ENCODE results near the gene MB21D2. TPM values are rescaled to one million over a fixed set of nuclear protein-coding genes. Genes with fewer than 3 reads are reported as not detected.

MB21D2 gene
- total RNA-seq, 2 donors from 2014 or later = 3.7 to 5.9 TPM

DNA sequence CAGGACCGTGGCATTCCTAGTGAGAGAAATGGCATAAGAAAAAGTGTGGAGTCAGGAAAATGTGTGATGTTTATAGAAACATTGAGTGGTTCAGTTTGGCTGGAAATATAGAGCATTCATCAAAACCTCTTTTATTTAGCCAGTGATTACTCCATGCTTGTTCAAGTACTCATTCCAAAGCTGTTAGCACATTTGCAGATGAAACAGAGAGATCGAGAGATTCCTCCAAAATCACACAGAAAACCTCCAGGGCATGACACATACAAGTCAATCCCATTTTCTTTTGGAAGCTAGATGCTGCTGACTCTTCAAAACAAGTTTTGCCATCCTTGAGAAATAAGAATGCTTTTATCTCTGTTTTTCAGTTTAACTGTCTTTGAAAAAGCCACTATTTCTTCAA is 11.5 kb upstream of the MB21D2 start:
- Histone ChIP-seq H3K27me3 (no peaks in the 10 kb centered on the region), H3K4me3 (no peak overlapping the region), H3K27ac (no peak overlapping the region), H3K4me1 (no peaks in the 10 kb centered on the region), H3K36me3 (no peaks in the 10 kb centered on the region), H3K9me3 (no peaks in the 10 kb centered on the region)
- no peak for DNase-seq (ENCODE audit: low spot score)
- TF ChIP-seq, protein P1, sequence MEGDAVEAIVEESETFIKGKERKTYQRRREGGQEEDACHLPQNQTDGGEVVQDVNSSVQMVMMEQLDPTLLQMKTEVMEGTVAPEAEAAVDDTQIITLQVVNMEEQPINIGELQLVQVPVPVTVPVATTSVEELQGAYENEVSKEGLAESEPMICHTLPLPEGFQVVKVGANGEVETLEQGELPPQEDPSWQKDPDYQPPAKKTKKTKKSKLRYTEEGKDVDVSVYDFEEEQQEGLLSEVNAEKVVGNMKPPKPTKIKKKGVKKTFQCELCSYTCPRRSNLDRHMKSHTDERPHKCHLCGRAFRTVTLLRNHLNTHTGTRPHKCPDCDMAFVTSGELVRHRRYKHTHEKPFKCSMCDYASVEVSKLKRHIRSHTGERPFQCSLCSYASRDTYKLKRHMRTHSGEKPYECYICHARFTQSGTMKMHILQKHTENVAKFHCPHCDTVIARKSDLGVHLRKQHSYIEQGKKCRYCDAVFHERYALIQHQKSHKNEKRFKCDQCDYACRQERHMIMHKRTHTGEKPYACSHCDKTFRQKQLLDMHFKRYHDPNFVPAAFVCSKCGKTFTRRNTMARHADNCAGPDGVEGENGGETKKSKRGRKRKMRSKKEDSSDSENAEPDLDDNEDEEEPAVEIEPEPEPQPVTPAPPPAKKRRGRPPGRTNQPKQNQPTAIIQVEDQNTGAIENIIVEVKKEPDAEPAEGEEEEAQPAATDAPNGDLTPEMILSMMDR (IDR thresholded peaks at IDR 0.05) = no peak

DNA sequence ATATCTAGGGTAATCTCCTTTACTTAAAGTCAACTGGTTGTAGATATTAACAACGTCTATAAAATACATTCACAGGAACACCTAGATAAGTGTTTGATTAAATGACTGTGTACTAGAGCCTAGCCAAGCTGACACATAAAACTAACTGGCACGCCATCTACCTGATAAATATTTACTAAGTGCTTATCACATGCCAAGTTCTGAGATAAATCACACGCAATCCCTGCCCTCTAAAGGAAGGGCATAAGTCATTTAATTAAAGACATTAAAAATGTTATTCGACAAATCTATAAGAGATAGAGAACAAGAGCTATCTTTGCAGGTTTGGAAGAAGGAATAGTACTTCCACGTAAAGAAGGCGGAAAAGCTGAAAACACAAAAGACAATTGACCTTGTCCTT is 11.1 kb upstream of the MB21D2 start:
- H3K4me1 ChIP-seq = no peaks in the 10 kb centered on the region
- no peak for DNase-seq (ENCODE audit: low spot score)
- H3K36me3 ChIP-seq = no peaks in the 10 kb centered on the region
- no peaks in the 10 kb centered on the region for H3K9me3 ChIP-seq
- no peaks in the 10 kb centered on the region for H3K27me3 ChIP-seq
- no peak overlapping the region for H3K27ac ChIP-seq
- TF ChIP-seq, protein P1 (IDR thresholded peaks at IDR 0.05) = no peak
- no peak overlapping the region for H3K4me3 ChIP-seq

DNA sequence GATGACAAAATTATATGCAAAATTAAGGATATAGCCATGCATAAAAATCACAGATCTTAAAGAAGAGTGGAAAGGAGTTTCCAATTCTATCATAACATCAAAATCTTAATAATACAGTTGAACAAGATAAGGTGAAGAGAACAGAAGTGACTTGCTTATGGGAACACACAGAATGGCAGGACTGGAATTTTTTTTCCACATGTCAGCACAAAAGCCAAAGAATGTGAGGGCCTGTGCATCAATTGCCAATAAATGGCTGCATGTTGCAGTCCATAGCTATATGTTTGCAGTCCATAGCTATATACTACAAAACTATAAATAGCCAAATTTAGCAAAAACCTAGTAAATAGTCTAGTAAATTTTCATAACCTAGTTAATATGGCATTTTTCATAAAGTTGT is 10.4 kb upstream of the MB21D2 start:
- Histone ChIP-seq H3K27me3 (no peaks in the 10 kb centered on the region), H3K9me3 (no peaks in the 10 kb centered on the region), H3K27ac (no peak overlapping the region), H3K4me3 (no peak overlapping the region), H3K4me1 (no peaks in the 10 kb centered on the region), H3K36me3 (no peaks in the 10 kb centered on the region)
- no peak for DNase-seq (ENCODE audit: low spot score)
- TF ChIP-seq, protein P1 (IDR thresholded peaks at IDR 0.05) = no peak

DNA sequence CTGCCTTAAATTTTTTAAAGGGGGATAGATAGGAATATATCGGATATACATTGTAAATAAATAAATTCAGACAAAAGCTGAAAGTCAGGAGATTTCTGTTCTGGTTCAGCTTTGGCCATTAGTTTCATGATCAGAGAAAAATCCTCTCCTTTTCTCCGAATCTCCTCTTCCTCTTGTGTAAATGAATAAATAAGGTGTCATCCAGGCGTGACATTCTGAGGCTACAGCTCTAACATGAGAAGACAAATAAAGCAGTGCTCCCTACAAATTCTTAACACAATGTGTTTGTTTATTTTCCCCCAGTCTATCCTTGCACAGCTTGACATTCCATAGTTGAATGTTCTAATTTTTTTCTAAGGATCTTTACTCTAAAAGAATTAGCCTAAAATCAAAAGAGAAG is 9.4 kb upstream of the MB21D2 start:
- no peak for DNase-seq (ENCODE audit: low spot score)
- Histone ChIP-seq H3K27ac (no peak overlapping the region), H3K9me3 (no peaks in the 10 kb centered on the region), H3K36me3 (no peaks in the 10 kb centered on the region), H3K4me3 (no peak overlapping the region), H3K4me1 (peaks cover 0 to 3% of the 10 kb centered on the region in 2 donors), H3K27me3 (no peaks in the 10 kb centered on the region)
- TF ChIP-seq, protein P1 (IDR thresholded peaks at IDR 0.05) = no peak

DNA sequence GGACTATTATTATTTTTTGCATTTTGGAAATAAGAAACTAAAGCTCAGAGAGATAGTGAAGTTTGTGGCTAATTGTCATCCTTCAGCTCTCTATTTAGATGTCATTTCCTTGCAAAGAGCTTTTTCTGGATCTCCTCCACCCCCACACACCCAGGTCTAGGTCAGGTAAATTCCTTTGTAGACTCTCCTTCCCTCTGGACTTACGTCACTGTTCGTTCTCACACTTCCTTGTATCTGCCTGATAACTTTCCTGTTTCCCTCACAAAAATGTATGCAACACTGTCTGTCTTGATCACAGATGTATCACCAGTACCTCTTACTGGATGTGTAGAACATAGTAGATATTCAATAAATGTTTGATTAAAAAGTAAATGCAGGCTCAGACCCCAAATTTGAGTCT is 6.1 kb upstream of the MB21D2 start:
- no peak for DNase-seq (ENCODE audit: low spot score)
- H3K9me3 ChIP-seq = no peaks in the 10 kb centered on the region
- TF ChIP-seq, protein P1 (IDR thresholded peaks at IDR 0.05) = no peak
- no peaks in the 10 kb centered on the region for H3K36me3 ChIP-seq
- no peaks in the 10 kb centered on the region for H3K27me3 ChIP-seq
- peaks cover 0 to 7% of the 10 kb centered on the region in 2 donors for H3K4me1 ChIP-seq
- no peak overlapping the region for H3K27ac ChIP-seq
- H3K4me3 ChIP-seq = no peak overlapping the region

DNA sequence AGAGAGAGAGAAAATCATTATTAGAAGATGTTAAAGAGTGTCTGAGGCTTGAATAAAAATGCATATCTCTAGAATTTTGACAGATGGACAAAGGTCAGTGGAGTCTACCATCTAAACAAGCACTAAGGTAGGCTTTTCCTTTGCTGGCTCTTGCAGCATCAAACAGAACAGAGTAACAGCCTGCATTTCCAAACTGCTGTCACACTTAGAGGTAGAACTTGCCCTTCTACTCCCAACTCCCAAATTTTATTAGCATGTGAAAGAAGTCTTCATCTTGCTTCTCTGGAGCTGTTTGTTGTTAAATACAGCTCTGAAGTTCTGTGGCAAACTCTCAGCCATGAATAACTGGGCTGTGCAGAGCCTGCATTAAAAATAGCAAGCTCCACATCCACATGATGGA is 4.1 kb upstream of the MB21D2 start:
- Histone ChIP-seq H3K27me3 (no peaks in the 10 kb centered on the region), H3K27ac (no peak overlapping the region), H3K9me3 (no peaks in the 10 kb centered on the region), H3K4me1 (peaks cover 0 to 12% of the 10 kb centered on the region in 2 donors), H3K4me3 (no peak overlapping the region), H3K36me3 (no peaks in the 10 kb centered on the region)
- DNase-seq (ENCODE audit: low spot score) = no peak
- TF ChIP-seq, protein P1 (IDR thresholded peaks at IDR 0.05) = no peak
